NCI-H345 treated with DMSO at 0.1 percent for 48 hours (cell line): Measurements from ENCODE around the gene HSPG2.
"Not testable (repeated sequence)": the region's sequence is repeated elsewhere in the genome, so short reads cannot be mapped to it uniquely, and the experiment has no call there.

Experiments
- DNase-seq: peaks from one replicate; lab custom pipeline; 2025; ENCODE audit not compliant: unreplicated experiment; lab: John Stamatoyannopoulos, UW

Gene HSPG2

GRCh38 chr1:21956720-21957552, 19.8 kb upstream of the HSPG2 start:
- no peak for DNase-seq

DNA sequence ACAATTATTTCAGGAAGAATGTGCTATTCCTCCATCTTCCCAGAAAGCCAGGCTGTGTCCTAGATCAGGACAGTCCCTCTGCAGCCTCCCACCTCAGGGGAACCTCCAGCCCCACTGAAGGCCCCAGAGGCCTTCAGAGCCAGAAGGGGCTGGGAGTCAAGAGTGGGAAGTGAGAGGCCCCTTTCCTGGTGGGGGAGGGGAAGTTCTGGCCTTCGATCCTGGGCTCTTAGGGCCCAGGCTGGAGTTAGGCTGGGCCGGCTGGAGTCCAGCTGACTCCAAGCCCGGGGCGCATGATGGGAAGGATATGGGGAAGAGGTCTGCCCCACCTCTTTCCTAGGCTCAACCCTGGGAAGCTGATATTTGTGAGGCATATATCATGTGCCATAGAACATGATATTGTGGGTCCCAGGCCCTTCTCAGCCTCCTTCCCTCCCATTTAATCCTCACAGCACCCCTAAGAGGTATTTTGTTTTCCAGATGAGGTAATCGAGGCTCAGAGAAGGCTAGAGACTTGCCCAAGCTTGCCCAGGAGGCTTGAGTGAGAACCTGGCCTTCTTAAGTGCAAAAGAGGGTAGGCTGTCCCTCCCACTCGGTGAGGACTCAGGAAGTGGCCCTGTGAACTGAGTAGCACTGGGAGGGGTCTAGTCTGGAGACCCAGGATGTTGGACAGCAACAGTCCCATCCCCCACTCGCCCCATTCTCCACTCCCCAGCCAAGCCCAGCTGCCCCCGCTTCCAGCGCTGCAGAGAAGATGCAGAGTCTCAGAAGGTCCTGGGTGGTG, 18.6 kb upstream of the HSPG2 start:
- DNase-seq, result no peak

- DNase-seq, result no peak
These were observed 17.9 kb upstream of the HSPG2 start for GRCh38 chr1:21955058-21955457.

DNA sequence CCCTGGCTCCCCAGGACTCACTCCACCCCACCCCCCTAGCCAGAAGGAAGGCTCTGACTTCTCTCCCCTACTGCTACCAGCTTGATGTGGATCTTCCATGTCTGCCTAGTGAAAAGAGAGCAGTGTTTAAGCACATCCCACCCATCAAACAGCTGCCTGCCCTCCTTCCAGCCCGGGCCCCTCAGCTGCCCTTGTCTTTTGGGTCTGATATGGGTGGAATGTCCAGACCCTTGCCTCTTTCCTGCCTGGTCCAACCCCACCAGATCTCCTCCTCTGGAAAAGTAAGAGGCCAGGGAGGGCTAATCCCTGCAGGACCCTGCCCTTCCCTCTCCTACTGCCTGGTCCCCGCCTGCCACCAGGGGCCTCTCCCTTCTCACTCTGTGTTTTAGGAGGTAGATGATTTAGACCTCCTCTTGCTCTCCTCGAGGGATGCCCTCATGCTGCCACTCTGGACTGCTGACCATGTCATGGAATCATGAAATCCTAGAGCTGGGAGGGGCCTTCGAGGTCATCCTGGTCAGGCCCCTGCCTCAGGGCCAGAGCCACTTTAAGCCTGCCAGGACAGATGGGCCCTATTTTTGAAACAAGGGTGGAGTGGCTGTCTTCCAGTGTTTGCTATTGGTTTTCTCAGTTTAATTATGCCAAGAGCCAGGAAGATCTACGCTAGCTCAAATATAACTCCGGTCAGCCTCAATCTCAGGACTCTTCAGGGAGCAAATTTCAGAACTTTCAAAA, 15.8 kb upstream of the HSPG2 start:
- no peak for DNase-seq

DNA sequence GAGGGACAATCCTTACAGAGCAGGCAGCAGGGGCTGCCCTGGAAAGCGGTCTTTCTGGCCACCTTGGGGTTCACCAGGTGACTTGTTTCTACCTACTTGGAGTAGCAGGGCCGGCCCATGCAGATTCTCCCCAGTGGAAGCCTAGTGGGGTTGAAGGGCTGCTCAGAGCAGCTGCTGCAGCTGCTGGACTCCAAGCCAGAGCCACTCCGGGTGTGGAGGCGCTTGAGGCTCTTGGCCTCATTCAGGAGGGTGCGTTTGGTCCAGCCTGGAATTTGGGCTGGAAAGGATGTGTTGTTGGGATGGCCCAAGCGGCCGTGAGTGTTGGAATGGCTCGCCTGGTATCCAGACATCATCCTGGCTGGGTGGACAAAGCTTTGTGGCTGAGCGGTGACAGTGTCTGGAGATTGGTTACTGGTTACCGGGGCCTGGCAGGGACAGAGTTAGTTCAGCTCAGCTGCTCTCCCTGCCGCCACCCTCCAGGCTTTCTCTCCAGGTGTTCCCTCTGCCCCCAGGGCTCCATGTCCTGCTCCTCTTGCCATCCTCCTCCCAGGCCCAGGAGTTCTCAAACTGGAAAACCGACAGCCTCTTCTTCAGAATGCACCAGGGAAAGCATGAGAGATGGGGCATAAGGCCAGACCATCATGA, 14.2 kb upstream of the HSPG2 start:
- no peak for DNase-seq

GRCh38 chr1:21950734-21951133, 13.6 kb upstream of the HSPG2 start:
- no peak for DNase-seq

GRCh38 chr1:21946836-21947587, 9.9 kb upstream of the HSPG2 start:
- DNase-seq, result no peak

- no peak for DNase-seq
These were observed 7.6 kb upstream of the HSPG2 start for GRCh38 chr1:21944733-21945073.

DNA sequence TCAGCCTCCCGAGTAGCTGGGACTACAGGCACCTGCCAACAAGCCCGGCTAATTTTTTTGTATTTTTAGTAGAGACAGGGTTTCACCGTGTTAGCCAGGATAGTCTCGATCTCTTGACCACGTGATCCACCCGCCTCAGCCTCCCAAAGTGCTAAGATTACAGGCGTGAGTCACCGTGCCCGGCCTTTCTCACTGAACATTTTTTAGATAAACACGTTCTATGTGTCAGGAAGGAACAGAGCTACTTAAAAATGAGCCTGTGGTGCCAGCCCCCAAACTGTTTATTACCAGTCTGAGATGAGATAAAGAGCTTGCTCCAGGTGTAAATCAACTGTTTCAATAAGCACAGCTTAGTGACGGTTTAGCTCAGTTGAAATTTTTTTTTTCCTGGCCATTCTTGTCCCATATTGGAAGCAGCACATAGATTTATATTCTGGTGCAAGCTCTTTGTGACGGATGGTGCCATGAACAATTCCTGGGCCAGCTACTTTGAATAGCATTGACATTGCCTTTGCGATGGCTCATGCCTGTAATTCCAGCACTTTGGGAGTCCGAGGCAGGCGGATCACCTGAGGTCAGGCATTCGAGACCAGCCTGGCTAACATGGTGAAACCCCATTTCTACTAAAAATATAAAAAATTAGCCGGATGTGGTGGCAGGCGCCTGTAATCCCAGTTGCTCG, 6.0 kb upstream of the HSPG2 start:
- not testable (repeated sequence) for DNase-seq

GRCh38 chr1:21942464-21942863, 5.4 kb upstream of the HSPG2 start:
- no peak for DNase-seq

- DNase-seq, result no peak
These were observed 4.3 kb upstream of the HSPG2 start for GRCh38 chr1:21941370-21941769.

- no peak for DNase-seq
These were observed 3.4 kb upstream of the HSPG2 start for GRCh38 chr1:21940492-21940891.

DNA sequence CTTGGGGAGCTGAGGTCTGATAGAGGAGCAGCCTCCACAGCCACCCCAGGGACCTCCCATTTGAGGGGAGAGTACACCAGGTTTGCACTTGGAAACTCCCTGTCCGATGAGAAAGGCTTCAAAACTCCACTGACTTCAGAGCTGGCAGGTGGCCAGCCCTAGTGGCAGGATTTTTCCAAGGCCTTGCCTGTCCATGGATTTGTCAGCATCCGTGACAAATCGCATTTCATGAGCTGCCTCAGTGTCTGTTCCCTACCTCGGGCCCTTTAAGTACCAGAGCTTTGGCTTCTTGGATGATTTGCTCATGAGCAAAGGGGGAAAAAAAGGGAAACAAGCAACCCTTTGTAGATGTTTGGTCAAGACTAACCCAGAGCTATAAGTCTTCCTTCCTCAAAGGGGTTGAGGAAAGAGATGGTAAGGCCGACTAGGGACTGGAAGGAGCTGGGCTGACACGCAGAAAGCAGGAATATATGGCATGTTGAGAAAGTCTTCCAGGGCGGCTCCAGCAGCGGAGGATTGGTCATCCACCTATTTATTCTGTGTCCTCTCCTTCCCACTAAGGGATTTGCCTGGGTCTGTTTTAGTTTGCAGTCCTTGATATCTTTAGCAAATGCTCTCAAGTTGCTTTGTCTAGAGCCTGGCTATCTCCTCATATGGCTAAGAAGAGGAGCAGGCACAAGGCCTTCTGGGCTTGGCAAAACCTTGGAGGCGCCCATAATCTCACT, 2.7 kb upstream of the HSPG2 start:
- DNase-seq, result peak; percentile 20

- no peak for DNase-seq
These were observed 1.8 kb upstream of the HSPG2 start for GRCh38 chr1:21938732-21939538.

- DNase-seq, result peak; percentile 15
These were observed 437 bp upstream of the HSPG2 start for GRCh38 chr1:21937372-21938121.

GRCh38 chr1:21936366-21937031, 611 bp downstream of the HSPG2 start:
- DNase-seq, result no peak

DNA sequence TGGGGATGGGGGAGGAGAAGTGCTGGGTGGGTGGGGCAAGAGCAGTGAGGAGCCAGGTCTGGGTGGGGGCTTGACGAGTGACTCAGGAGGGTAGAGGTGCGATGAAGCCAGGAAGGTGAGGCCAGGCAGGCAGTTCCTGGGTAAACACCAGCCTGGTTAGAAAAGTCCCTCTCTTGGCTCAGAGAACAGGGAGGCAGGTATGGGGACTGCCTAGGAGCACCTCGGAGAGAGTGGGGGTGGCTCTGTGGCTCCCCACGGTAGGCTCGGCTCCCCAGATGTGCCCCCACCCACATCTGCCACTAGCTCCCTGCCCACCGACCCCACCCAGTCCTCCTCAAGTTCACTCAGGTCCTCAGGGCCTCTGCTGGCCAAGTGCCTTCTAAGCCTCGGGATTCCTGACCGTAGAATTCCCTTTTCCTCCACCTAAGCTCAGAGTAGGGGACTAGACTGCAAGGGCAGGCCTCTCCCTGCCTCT, 1.2 kb downstream of the HSPG2 start:
- no peak for DNase-seq
